ENCODE results near the gene CHST5. TPM values are rescaled to one million over a fixed set of nuclear protein-coding genes. Genes with fewer than 3 reads are reported as not detected.
"Not testable (repeated sequence)": the region's sequence is repeated elsewhere in the genome, so short reads cannot be mapped to it uniquely, and the experiment has no call there.

The CHST5 gene
- total RNA-seq, 1 donor from 2014 or later, result 0.13 TPM

DNA sequence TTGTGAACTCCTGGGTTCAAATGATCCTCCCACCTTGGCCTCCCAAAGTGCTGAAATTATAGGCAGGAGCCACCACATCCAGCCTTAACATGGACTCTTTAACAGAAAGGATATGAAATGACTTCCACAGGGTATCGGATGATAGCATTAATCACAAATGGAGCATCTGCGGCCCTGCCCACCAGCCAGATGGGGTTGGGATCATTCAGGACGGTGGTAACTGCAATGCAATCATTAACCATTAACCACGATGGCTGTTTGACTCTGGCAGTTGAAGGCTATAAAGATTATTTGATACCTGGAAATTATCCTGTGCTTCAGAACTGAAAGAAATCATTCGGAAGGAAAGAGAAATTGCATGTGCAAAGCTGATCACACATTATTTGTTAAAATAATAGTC lies 5.3 kb upstream of the CHST5 start:
- H3K4me3 Mint-ChIP-seq (ENCODE audit: unreplicated experiment), result no peak overlapping the region
- H3K36me3 Mint-ChIP-seq (ENCODE audit: low read depth, unreplicated experiment), result peaks cover 8% of the 10 kb centered on the region
- no peak overlapping the region for H3K27ac Mint-ChIP-seq (ENCODE audit: unreplicated experiment)

DNA sequence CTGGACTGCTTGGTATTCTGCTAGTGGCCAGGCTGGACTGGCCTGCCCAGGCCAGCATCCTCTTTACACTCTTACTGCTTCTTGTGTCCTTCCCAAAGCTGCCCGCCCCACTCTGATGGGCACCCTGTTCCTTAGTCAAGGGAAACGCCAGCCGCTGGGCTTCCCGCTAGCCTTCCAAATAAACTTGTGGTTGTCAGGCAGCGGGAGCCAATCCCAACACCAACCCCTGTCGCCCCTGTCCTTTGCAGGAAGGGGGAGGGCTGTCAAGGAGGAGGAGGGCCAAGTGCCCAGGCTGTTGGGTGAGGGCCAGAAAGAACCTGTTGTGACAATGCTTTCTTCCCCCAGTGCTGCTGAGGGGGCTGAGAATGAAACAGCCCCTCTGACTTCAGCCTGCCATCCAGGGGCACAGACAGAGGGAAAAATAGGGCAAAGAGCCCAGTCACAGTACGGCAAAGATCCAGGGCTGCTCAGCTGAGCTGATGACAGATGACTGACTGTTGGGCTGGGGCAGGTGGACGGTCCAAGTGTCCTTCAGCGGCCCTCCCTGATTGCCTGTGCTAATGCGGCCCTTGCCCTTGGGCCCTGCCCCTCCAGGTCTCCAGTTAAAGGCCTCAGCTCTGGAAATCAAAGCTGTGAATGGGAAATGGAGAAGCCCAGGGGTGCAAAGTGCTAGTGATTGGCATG lies 3.1 kb upstream of the CHST5 start:
- DNase-seq (ENCODE audit: low spot score); H3K4me1 Mint-ChIP-seq (ENCODE audit: unreplicated experiment); H3K36me3 Mint-ChIP-seq (ENCODE audit: low read depth, unreplicated experiment); H3K4me3 Mint-ChIP-seq (ENCODE audit: unreplicated experiment); H3K27me3 Mint-ChIP-seq (ENCODE audit: unreplicated experiment); H3K9me3 Mint-ChIP-seq (ENCODE audit: unreplicated experiment); H3K27ac Mint-ChIP-seq (ENCODE audit: unreplicated experiment): not testable (repeated sequence)

More for the DNA sequence above, 5.3 kb upstream of the CHST5 start:
- TF ChIP-seq, protein P1, sequence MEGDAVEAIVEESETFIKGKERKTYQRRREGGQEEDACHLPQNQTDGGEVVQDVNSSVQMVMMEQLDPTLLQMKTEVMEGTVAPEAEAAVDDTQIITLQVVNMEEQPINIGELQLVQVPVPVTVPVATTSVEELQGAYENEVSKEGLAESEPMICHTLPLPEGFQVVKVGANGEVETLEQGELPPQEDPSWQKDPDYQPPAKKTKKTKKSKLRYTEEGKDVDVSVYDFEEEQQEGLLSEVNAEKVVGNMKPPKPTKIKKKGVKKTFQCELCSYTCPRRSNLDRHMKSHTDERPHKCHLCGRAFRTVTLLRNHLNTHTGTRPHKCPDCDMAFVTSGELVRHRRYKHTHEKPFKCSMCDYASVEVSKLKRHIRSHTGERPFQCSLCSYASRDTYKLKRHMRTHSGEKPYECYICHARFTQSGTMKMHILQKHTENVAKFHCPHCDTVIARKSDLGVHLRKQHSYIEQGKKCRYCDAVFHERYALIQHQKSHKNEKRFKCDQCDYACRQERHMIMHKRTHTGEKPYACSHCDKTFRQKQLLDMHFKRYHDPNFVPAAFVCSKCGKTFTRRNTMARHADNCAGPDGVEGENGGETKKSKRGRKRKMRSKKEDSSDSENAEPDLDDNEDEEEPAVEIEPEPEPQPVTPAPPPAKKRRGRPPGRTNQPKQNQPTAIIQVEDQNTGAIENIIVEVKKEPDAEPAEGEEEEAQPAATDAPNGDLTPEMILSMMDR (IDR thresholded peaks at IDR 0.05; ENCODE audit: unreplicated experiment), result no peak
- Mint-ChIP-seq H3K4me1 (ENCODE audit: unreplicated experiment) (no peaks in the 10 kb centered on the region), H3K9me3 (ENCODE audit: unreplicated experiment) (no peaks in the 10 kb centered on the region), H3K27me3 (ENCODE audit: unreplicated experiment) (peaks cover 1% of the 10 kb centered on the region)
- DNase-seq (ENCODE audit: low spot score), result no peak

DNA sequence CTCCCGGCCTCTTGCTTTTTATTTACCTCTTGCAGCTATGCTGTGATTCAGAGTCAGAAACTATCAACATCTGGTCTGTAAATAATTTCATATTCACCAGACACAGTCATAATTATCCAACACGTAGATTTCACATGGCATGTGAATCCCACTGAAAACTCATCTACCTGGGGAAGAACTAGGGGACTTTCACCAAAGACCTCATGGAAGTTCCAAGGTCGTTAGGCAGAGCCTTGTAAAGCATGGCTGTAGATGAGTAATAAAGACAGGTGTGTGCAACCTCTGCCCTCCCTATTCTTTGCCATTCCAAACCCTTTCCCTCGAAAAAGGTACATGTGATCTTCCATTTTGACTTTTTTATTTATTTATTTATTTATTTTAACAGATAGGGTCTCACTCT lies 1.9 kb upstream of the CHST5 start:
- DNase-seq (ENCODE audit: low spot score), result no peak
- Mint-ChIP-seq H3K9me3 (ENCODE audit: unreplicated experiment) (no peaks in the 10 kb centered on the region), H3K27ac (ENCODE audit: unreplicated experiment) (no peak overlapping the region), H3K36me3 (ENCODE audit: low read depth, unreplicated experiment) (no peaks in the 10 kb centered on the region), H3K27me3 (ENCODE audit: unreplicated experiment) (peaks cover 1% of the 10 kb centered on the region), H3K4me3 (ENCODE audit: unreplicated experiment) (no peak overlapping the region), H3K4me1 (ENCODE audit: unreplicated experiment) (no peaks in the 10 kb centered on the region)
- TF ChIP-seq, protein P1 (IDR thresholded peaks at IDR 0.05; ENCODE audit: unreplicated experiment), result no peak

DNA sequence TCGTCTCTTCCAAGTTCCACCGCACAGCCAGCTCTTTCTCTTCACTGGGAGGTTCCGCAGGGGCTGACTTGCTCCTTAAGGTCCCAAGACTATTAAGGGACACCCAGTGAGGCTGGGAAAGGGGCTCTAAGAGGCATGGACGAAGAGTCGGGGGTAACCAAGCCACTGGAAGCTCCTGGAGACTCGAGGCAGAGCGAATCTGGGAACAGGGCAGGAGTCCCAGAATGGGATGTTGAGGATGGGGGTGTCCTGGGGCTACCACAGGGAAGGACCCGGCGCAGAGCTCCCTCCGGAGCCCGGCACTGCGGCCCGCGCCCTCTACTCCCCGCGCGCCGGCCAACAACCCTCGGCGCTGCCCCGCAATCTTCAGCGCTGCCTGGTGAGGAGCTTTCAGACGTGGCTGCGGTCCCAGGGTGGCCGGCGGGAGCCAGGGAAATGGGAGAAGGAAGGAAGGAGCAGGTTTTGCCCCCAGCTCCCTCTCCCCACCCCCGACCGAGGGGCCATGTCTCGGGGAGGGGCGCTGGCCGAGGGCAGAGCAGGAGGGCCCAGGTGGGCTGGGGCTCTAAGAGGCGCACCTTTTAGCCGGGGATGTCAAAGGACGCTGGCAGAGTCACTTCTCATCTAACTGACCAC lies 581 bp downstream of the CHST5 start:
- Mint-ChIP-seq H3K36me3 (ENCODE audit: low read depth, unreplicated experiment) (no peaks in the 10 kb centered on the region), H3K27me3 (ENCODE audit: unreplicated experiment) (peaks cover 4% of the 10 kb centered on the region), H3K4me1 (ENCODE audit: unreplicated experiment) (no peaks in the 10 kb centered on the region), H3K4me3 (ENCODE audit: unreplicated experiment) (no peak overlapping the region), H3K9me3 (ENCODE audit: unreplicated experiment) (no peaks in the 10 kb centered on the region), H3K27ac (ENCODE audit: unreplicated experiment) (no peak overlapping the region)
- DNase-seq (ENCODE audit: low spot score), result no peak
- TF ChIP-seq, protein P1 (IDR thresholded peaks at IDR 0.05; ENCODE audit: unreplicated experiment), result no peak

DNA sequence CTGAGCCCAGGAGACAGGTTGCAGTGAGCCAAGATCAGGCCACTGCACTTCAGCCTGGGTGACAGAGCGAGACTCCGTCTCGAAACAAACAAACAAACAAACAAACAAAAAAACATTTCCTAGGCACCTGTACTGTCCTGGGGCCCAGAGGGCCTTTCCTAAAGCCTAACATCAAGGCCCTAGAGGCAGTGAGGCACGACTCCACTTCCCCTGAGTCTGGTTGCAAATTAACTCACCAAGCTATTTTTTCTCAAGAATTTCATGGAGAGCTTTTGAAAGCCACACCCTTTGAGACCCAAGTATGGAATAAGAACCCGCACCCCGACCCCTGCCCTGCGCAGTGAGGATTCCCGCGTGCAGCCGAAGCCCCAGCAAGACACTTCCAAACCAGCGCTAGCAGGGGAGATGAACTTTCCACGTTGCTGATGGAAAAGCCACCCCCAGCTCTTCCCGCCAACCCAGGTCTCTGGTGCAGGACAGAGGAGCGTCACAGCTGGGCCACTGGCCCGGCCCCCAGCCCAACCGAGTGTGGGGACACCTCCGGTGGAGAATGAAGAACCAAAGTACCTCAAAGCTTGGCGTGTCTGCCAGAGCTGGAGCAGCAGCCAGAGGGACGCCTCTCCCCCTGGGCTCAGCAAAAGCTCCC lies 1.2 kb downstream of the CHST5 start:
- TF ChIP-seq, protein P1 (IDR thresholded peaks at IDR 0.05; ENCODE audit: unreplicated experiment), result no peak
- H3K9me3 Mint-ChIP-seq (ENCODE audit: unreplicated experiment), result no peaks in the 10 kb centered on the region
- H3K36me3 Mint-ChIP-seq (ENCODE audit: low read depth, unreplicated experiment), result no peaks in the 10 kb centered on the region
- H3K4me3 Mint-ChIP-seq (ENCODE audit: unreplicated experiment), result no peak overlapping the region
- peaks cover 3% of the 10 kb centered on the region for H3K27me3 Mint-ChIP-seq (ENCODE audit: unreplicated experiment)
- no peak for DNase-seq (ENCODE audit: low spot score)
- H3K4me1 Mint-ChIP-seq (ENCODE audit: unreplicated experiment), result no peaks in the 10 kb centered on the region
- no peak overlapping the region for H3K27ac Mint-ChIP-seq (ENCODE audit: unreplicated experiment)
